GM12874 (cell line): Measurements from ENCODE around the gene PALM3.

ENCODE experiments used
- CTCF ChIP-seq: IDR thresholded peaks from 2 replicates; pipeline ENCODE4 v1.5.1; 2011; ENCODE audit warnings: low read depth, mild to moderate bottlenecking, control low read depth, low read length, moderate library complexity; ENCODE audit not compliant: insufficient read depth

PALM3 gene

GRCh38 chr19:14015524-14016035 is 46.3 kb downstream of the PALM3 start:
- no peak for TF ChIP-seq CTCF

- no peak for TF ChIP-seq CTCF
Observed at GRCh38 chr19:14012378-14012915, 49.4 kb downstream of the PALM3 start.

GRCh38 chr19:14006766-14007562 is 54.9 kb downstream of the PALM3 start:
- TF ChIP-seq CTCF, result no peak

GRCh38 chr19:14006085-14006765 is 55.7 kb downstream of the PALM3 start, which contains the start of gene RFX1:
Gene RFX1, minus strand, starts transcription at chr19:14006320. Its CDS starts 12,477 bp downstream, at chr19:13993843.
- TF ChIP-seq CTCF, result no peak

GRCh38 chr19:14005349-14006084 is 56.4 kb downstream of the PALM3 start:
- no peak for TF ChIP-seq CTCF

GRCh38 chr19:14004619-14005348 is 57.1 kb downstream of the PALM3 start:
- no peak for TF ChIP-seq CTCF
